Measurements from ENCODE around the gene DGKE. TPM values are rescaled to one million over a fixed set of nuclear protein-coding genes. Genes with fewer than 3 reads are reported as not detected.

DGKE gene
- total and polyA plus RNA-seq, 2 of the 8 experiments (the other 6 are each of a cell fraction or from before 2014, with no cell fraction given): 1.7 to 7.4 TPM

DNA sequence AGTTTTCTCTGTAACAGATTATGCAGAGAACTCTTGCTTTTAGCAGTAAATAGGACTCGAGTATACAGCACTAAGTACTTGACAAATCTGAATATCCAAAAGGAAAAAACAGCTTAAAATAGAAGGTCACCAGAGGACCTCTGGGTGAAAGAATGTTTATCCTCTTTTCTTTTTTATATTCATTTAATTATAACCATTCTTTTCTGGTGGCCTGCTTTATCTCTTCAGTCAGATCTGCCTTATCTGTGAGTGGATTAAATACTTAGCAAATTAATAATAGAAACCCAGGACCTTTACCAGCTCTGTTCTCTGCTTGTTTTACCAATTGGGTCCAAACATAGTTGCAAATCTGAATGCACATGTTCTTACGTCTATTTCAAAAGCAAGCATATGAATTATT, 8.6 kb downstream of the DGKE start:
- H2BK120ac ChIP-seq (replicated peaks; ENCODE audit: low read depth, low read length): no peak overlapping the region
- no peaks in the 10 kb centered on the region for H4K20me1 ChIP-seq (replicated peaks in 1 of 2; ENCODE audit: control insufficient read depth in 1 of 2, insufficient read depth in 2 of 2, low read length in 2 of 2)
- no peaks in the 10 kb centered on the region for H3K23me2 ChIP-seq (ENCODE audit: low read depth, low read length)
- H4K5ac ChIP-seq (ENCODE audit: insufficient read length, low read depth, low read length): no peak overlapping the region
- H3K27me3 ChIP-seq (replicated peaks in 1 of 4; ENCODE audit: control insufficient read depth in 3 of 4, extremely low read depth in 1 of 4, insufficient read depth in 3 of 4, low read length in 3 of 4): no peaks in the 10 kb centered on the region
- H3K4me1 ChIP-seq (replicated peaks in 1 of 4; ENCODE audit: control insufficient read depth in 3 of 4, insufficient read depth in 4 of 4, low read length in 3 of 4): no peaks in the 10 kb centered on the region
- no peaks in the 10 kb centered on the region for H3K9me3 ChIP-seq (ENCODE audit: insufficient read depth in 2 of 2, low read depth in 1 of 2, low read length in 1 of 2)
- 93% methylated on average over 2 of the region's 2 CpGs; no CpG with 5 or more reads in 1 of the 2 experiments for WGBS, 2 experiments (ENCODE audit: extremely low coverage in 1 of 2, insufficient coverage in 1 of 2, insufficient read length in 1 of 2, insufficient replicate concordance in 2 of 2, low coverage in 1 of 2, low lambda C conversion rate in 2 of 2, missing lambda C conversion rate in 1 of 2)
- no peak overlapping the region for H3K23ac ChIP-seq (ENCODE audit: insufficient read length)
- no peak overlapping the region for H3K18ac ChIP-seq (ENCODE audit: extremely low read depth, low read length)
- ChIA-PET POLR2A (ENCODE audit: partially characterized antibody) (interaction anchor here (1.3 kb wide), 1 partner anchor 9 kb away, joined by 5 read pairs; the partner anchor contains the start of genes C17orf67 and DGKE), CTCF (ENCODE audit: partially characterized antibody) (interaction anchor here (0.9 to 1.5 kb wide), 2 partner anchors 23 to 97 kb away, joined by 4 to 5 read pairs; no protein-coding TSS in a partner anchor)
- no peak overlapping the region for H2BK5ac ChIP-seq (ENCODE audit: low read depth, low read length)
- no peak overlapping the region for H2BK15ac ChIP-seq (ENCODE audit: low read length)
- H3K27ac ChIP-seq (ENCODE audit: low read depth, low read length): no peak overlapping the region
- H2BK12ac ChIP-seq (ENCODE audit: low read depth, low read length): no peak overlapping the region
- H3K4ac ChIP-seq (replicated peaks; ENCODE audit: insufficient read length, low read depth, low read length): no peak overlapping the region
- DNase-seq (ENCODE audit: low read depth in 1 of 2, low spot score in 2 of 2): no peak
- H3K9ac ChIP-seq (replicated peaks in 1 of 4; ENCODE audit: extremely low read depth in 1 of 4, low read depth in 3 of 4, low read length in 3 of 4): no peak overlapping the region
- H4K91ac ChIP-seq (replicated peaks; ENCODE audit: insufficient read length, low read length): no peak overlapping the region
- no peak overlapping the region for H2BK20ac ChIP-seq (ENCODE audit: low read length)
- no peak overlapping the region for H2AK5ac ChIP-seq (ENCODE audit: low read depth, low read length)
- no peak overlapping the region for H3K4me3 ChIP-seq (ENCODE audit: extremely low read depth in 1 of 4, insufficient read depth in 2 of 4, low read depth in 3 of 4, low read length in 4 of 4)
- no peak overlapping the region for H2AFZ ChIP-seq (ENCODE audit: low read length)
- no peaks in the 10 kb centered on the region for H3K79me2 ChIP-seq (ENCODE audit: control insufficient read depth in 1 of 2, insufficient read depth in 2 of 2, low read length in 2 of 2)
- peaks cover 0 to 3% (median 0%) of the 10 kb centered on the region in 4 experiments; a peak in 1 of 8 replicates for H3K36me3 ChIP-seq (ENCODE audit: control insufficient read depth in 2 of 4, insufficient read depth in 4 of 4, low read length in 3 of 4)
- H3K56ac ChIP-seq (replicated peaks; ENCODE audit: insufficient read length, low read depth, low read length): no peak overlapping the region
- no peak overlapping the region for H3K4me2 ChIP-seq (ENCODE audit: insufficient read depth in 1 of 2, low read depth in 2 of 2, low read length in 2 of 2)
- H3K14ac ChIP-seq (ENCODE audit: insufficient read length): no peak overlapping the region
- no peak overlapping the region for H4K8ac ChIP-seq (ENCODE audit: extremely low read depth, insufficient read depth, low read length)
- FAIRE-seq: no peak
- H3K79me1 ChIP-seq (ENCODE audit: low read depth, low read length): no peaks in the 10 kb centered on the region
- TF ChIP-seq KDM1A (IDR thresholded peaks at IDR 0.05; ENCODE audit: borderline replicate concordance, low read length) (no peak), BCL11A (IDR thresholded peaks at IDR 0.05; ENCODE audit: low read depth in 2 of 2, low read length in 2 of 2) (no peak), KDM5A (IDR thresholded peaks at IDR 0.05; ENCODE audit: low read length) (no peak), MAFK (IDR thresholded peaks at IDR 0.05; ENCODE audit: low read depth, low read length) (no peak), KDM4A (IDR thresholded peaks at IDR 0.05; ENCODE audit: low read depth, low read length, severe bottlenecking) (no peak), EZH2 (IDR thresholded peaks at IDR 0.05; ENCODE audit: low read depth, low read length, severe bottlenecking) (no peak), GTF2F1 (IDR thresholded peaks at IDR 0.05; ENCODE audit: borderline replicate concordance, low read depth, low read length) (no peak), POU5F1 (IDR thresholded peaks at IDR 0.05; ENCODE audit: low read depth, low read length) (no peak), FOSL1 (IDR thresholded peaks at IDR 0.05; ENCODE audit: insufficient read depth, low read depth, low read length) (no peak), CHD1 (IDR thresholded peaks at IDR 0.05; ENCODE audit: low read depth, low read length) (no peak), RFX5 (IDR thresholded peaks at IDR 0.05; ENCODE audit: borderline replicate concordance, low read depth, low read length) (no peak), CREB1 (IDR thresholded peaks at IDR 0.05) (no peak), POLR2A (IDR thresholded peaks at IDR 0.05; ENCODE audit: control extremely low read depth in 1 of 2, low read depth in 2 of 2, low read length in 2 of 2) (no peak), RBBP5 (IDR thresholded peaks at IDR 0.05; ENCODE audit: borderline replicate concordance, low read depth, low read length) (no peak), TAF1 (IDR thresholded peaks at IDR 0.05; ENCODE audit: low read depth, low read length) (no peak), ASH2L (IDR thresholded peaks at IDR 0.05; ENCODE audit: low read length) (no peak)
